GM18867 (cell line): ENCODE results near the gene ATN1.
"Not testable (repeated sequence)": the region's sequence is repeated elsewhere in the genome, so short reads cannot be mapped to it uniquely, and the experiment has no call there.

ENCODE experiments used
- ATAC-seq: cut with Tn5 transposase; IDR thresholded peaks from one replicate; pipeline ENCODE4 v1.9.1; 2021; ENCODE audit warnings: mild to moderate bottlenecking, moderate library complexity; ENCODE audit not compliant: unreplicated experiment

ATN1 gene

DNA sequence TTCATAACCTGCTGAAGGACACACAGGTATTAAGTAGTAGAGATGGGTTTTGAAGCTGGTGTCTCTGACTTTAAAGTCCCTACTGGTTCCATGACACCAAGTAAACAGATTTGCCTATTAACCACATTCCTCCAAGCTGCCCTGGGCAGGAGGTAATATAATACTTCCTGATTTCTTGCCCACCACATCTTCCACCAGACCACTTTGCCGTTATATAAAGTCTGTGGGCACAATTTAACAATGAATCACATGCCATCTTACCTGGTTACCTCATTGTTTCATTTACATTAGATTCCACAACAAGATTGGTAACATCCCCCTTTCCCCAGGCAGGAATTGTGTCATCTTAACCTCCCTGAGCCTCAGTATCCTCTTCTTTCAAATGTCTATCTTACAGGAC is 24.0 kb upstream of the ATN1 start:
- ATAC-seq = no peak

DNA sequence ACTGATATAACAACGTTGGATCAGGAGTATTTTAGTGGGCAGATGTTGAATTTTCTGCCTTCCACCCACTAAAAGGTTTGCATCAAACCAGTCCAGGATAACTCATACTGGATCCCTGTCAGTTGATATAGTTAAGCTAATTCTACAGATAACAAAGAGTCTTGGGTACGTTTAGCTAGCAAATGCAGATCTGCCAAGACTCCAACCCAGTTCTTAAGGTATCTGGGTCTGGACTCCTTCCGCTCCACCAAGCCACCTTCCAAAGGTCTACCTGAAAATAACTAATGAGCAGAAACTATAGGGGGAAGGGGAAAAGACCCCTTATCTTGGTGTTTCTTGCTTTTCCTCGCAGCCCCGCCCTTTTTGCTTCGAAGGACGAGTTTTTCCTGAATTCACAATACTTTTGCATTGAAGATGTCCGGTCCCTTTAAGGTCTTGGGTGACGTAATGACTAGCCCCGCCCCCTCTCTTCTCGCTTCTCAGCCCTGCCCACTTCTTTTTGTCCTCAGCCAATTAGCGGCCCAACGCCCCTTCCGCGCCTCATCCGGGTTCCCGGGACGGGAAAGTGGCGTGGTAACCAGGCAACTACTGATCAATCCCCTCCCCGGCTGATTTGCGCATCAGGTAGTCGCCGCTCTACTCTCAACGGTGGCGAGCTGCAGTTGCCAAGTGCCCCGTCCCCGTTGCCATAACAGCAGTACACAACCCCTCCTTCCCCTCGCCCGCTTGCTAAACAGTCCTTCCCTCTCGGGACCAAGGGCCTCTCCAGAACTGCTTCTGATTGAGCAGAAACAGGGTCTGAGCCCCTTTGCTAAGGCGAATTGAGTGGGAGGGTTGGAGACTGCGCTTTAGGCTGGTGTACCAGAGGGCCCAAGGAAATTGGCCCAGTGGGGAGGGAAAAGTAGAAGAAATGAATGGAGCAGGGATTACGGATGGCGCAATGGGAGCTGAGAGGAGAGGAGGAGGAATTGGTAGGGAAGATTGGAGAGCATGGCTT is 23.2 kb upstream of the ATN1 start, which contains the start of gene LRRC23:
TSS of gene LRRC23 (plus strand) at position 543 of the 997 bp plus-strand sequence. CDS start 812 bp downstream, outside the sequence.
- ATAC-seq = peak; percentile 92

DNA sequence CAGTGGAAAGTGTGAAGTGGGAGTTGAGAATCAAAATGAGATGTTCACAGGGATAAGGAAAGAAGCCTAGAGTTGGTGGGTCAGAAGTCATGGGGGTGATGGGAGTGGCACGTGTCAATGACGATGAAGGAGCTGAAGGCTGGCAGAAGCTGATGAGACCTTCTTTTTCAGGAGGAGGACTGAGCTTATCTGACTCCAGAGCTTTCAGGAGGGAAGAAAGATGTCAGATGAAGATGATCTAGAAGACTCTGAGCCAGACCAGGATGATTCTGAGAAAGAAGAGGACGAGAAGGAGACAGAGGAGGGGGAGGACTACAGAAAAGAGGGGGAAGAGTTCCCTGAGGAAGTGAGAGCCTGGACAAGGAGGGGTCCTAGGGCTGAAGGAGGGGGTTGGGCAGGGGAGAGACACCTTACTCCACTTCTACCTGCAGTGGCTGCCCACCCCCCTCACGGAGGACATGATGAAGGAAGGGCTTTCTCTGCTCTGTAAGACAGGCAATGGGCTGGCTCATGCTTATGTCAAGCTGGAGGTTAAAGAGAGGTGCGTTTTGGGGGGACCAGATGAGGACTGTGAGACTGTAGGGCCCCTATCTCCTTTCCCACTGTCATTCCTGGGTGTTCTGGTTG is 22.2 kb upstream of the ATN1 start:
- ATAC-seq = no peak

DNA sequence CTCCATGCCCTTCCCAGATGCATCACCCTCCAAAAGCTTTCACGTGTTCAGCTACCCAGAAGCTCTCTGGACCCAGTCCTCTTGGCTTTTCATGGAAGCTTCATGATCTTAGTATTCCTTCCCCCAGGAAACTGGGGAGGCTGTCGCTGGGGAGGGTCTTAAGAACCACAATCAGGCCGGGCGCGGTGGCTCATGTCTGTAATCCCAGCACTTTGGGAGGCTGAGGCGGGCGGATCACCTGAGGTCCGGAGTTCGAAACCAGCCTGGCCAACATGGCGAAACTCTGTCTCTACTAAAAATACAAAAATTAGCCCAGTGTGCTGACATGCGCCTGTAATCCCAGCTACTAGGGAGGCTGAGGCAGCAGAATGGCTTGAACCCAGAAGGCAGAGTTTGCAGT is 19.6 kb upstream of the ATN1 start:
- ATAC-seq = not testable (repeated sequence)

DNA sequence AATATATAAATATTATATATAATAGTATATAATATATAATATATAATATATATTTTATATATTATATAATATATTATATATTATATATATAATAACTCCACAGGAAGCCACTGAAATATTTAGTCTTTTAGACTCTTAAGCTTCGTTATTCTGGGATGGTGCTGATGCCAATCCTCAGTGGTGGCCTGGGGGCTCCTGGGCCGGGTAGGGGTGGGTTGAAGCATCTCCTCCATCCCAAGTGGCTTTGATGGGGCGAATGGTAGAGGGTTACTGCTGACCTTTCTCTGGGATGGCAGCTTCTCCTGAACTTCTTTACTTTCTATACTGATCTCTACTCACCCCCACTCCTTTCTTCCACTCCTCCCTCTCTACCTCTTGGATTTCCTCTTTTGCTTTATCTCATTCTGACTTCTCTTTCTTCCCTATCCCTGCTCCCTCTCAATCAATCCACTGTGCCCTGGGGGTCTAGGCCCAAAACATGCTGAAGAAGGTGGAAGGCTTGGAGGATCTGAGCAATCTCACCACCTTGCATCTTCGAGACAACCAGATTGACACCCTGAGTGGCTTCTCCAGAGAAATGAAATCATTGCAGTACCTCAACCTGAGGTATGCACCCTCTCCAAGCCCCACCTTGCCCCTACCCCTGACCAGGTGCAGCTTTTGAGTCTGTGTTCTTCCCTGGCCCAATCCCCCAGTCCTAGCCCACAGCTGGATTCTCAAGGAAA is 18.2 kb upstream of the ATN1 start:
- no peak for ATAC-seq

DNA sequence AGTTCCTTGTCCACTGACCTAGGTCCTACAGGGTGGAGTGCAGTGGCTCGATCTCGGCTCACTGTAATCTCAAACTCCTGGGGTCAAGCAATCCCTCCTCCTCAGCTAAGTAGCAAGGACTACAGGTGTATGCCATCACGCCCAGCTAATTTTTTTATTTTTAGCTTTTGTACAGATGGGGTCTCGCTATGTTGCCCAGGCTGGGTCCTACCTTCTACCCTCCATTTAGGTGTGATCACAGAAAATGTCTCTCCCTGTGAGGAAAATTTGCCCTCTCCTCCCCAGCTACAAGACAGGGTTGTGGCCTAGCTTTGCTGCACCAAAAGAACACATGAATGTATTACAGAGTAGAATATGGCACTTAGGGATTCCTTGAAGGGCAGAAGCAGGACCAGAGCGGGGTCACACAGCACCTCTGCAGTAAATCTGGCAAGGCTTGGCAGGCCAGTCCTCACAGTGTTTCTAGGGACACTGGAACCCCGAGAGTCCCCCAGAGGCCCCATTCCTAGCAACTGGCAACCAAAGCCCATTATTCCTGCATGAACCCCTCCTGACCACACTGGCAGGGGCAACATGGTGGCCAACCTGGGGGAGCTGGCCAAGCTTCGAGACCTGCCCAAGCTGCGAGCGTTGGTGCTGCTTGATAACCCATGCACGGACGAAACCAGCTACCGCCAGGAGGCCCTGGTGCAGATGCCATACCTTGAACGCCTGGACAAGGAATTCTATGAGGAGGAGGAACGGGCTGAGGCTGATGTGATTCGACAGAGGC is 15.4 kb upstream of the ATN1 start:
- ATAC-seq = no peak

DNA sequence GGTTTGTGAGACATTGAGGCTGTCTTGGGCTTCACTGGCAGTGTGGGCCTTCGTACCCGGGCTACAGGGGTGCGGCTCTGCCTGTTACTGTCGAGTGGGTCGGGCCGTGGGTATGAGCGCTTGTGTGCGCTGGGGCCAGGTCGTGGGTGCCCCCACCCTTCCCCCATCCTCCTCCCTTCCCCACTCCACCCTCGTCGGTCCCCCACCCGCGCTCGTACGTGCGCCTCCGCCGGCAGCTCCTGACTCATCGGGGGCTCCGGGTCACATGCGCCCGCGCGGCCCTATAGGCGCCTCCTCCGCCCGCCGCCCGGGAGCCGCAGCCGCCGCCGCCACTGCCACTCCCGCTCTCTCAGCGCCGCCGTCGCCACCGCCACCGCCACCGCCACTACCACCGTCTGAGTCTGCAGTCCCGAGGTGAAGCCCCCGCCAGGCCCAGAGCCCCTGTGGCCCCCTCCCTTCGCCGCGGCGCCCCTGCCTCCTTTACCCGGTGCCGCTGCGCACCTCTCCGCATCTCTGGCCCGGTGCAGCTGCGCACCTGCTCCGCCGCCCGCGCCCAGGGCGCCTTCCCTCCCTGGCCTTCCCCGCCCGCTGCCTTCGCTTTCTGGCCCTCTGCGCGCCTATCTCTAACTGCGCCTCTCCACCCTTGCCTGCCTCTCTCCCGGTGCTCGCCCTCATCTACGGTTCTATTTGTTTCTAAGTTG is 13.4 kb upstream of the ATN1 start, which contains the start of gene ENO2:
TSS of gene ENO2 (plus strand) at position 335 of the 701 bp plus-strand sequence. CDS start 1,253 bp downstream, outside the sequence.
- peak; percentile 72 for ATAC-seq

DNA sequence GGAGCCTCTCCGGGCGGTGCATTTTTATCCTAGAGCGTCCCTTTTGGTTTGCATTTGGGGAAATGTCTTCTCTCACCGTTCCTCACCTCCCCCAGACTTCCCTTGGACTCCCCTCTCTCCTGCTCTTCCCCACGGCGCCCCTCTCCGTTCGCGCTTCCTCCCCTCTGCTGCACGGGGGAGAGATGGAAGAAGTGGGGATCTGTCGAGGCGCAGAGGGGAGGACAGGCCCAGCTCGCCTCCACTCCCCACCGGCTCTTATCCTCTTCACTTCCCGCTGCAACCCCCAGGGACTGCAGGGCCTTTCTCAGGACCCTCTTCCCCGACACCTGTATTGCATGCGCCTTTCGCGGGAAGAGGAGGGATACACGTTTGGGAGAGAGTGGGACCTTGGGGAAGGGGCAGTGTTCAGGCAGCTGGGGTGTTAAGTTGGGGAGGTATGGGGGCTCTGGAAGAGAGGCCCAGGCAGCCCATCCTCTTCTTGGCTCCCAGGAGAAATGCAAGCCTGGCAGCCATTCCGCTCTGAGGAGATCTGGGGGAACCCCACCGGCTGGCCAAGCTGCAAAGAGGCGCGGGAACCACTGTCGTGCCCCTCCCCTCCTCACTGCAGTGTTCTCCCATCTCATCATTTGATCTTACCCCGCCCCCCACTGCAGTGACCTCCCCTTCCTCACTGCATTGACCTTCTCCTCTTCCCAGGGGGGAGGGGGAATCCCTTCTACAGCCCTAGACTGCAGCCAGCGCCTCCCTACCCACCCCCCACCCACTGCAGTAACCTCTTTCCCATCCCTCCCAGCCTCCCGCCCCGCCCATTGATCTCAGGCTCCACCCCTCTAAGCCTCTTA is 12.6 kb upstream of the ATN1 start:
- no peak for ATAC-seq

DNA sequence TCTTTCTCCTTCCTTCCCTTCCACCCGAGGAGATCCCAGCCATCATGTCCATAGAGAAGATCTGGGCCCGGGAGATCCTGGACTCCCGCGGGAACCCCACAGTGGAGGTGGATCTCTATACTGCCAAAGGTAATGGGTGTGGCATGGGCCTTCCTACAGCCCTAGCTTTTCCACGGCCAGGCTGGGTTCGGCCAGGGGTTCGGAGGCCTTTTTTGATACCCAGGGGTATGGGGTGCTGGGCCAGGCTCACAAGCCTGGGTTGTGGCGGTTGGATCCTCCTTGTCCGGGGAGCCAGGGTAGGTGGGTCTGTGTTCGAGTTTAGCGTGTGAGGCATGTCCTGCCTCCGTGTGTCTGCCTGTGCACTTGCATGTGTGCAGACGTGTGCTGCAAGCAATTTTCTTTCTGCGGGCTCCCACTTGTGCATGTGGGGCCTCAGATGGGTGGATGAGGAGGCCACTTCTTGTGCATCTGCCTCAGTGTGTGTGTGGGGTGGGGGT is 11.9 kb upstream of the ATN1 start:
- ATAC-seq = no peak

DNA sequence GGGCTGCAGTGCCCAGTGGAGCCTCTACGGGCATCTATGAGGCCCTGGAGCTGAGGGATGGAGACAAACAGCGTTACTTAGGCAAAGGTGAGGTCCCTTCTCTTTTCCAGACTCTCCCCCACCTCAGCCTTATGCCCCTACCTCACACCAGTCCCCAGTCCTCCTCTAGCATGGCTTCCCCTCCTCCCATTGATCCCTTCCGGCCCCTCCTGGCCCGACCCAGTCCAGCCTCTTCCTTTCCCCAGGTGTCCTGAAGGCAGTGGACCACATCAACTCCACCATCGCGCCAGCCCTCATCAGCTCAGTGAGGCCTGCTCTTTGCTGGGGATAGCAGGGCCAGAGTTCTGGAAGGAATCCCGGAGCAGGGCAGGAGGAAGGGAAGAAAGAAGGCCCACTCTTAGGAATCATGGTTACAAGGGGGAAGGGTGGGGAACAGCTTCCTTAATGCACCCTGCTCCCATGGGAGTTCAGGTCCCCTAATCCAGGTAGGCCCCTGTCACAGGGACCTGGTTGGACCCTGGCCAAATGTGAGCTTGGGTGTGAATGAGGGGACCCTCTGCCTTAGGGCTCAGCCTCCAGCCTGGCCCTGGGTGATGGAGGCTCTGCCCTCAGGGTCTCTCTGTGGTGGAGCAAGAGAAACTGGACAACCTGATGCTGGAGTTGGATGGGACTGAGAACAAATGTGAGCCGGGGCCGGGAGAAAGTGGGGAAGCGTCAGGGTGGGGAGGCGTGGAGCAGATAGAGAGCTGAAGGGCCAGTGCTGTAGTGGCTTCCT is 11.1 kb upstream of the ATN1 start:
- no peak for ATAC-seq

DNA sequence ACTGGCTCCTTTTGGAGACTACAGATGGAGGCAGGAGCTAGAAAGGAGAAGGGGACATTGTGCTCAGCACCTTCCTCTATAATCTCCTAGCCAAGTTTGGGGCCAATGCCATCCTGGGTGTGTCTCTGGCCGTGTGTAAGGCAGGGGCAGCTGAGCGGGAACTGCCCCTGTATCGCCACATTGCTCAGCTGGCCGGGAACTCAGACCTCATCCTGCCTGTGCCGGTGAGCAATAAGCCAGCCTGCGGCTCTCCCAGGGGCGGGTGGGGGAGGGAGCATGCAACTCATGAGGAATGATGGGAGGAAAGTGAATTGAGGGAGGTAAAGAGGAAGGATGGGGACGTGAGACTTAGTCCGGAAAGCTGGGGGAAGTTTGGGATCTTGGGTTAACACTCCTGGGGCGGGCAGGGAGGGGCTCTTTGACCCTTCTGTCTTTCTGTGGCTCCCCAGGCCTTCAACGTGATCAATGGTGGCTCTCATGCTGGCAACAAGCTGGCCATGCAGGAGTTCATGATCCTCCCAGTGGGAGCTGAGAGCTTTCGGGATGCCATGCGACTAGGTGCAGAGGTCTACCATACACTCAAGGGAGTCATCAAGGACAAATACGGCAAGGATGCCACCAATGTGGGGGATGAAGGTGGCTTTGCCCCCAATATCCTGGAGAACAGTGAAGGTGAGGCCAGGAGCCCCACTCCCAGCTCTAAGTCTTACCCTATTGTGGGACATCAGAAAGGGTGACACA is 10.1 kb upstream of the ATN1 start:
- no peak for ATAC-seq

DNA sequence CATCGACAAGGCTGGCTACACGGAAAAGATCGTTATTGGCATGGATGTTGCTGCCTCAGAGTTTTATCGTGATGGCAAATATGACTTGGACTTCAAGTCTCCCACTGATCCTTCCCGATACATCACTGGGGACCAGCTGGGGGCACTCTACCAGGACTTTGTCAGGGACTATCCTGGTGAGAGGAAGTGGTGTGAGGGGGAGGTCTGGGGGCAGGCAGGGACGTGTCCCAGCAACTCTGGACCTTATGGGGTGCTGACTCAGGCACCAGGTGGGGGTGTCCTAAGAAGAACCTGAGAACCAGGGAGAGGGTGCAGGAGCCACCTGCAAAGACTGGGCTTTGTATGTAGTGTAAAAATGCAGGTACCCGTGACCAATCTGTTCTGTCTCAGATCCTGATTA is 8.2 kb upstream of the ATN1 start:
- no peak for ATAC-seq

DNA sequence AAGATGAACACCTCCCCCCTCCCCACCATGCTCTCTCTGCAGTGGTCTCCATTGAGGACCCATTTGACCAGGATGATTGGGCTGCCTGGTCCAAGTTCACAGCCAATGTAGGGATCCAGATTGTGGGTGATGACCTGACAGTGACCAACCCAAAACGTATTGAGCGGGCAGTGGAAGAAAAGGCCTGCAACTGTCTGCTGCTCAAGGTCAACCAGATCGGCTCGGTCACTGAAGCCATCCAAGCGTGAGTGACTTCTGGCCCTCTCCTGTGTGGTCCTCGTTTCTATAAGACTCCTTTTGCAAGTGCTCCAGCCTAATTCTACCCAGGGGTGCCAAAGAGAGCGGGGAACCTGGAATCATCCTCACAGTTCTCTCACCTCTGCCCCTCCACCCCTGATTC is 6.2 kb upstream of the ATN1 start:
- no peak for ATAC-seq

DNA sequence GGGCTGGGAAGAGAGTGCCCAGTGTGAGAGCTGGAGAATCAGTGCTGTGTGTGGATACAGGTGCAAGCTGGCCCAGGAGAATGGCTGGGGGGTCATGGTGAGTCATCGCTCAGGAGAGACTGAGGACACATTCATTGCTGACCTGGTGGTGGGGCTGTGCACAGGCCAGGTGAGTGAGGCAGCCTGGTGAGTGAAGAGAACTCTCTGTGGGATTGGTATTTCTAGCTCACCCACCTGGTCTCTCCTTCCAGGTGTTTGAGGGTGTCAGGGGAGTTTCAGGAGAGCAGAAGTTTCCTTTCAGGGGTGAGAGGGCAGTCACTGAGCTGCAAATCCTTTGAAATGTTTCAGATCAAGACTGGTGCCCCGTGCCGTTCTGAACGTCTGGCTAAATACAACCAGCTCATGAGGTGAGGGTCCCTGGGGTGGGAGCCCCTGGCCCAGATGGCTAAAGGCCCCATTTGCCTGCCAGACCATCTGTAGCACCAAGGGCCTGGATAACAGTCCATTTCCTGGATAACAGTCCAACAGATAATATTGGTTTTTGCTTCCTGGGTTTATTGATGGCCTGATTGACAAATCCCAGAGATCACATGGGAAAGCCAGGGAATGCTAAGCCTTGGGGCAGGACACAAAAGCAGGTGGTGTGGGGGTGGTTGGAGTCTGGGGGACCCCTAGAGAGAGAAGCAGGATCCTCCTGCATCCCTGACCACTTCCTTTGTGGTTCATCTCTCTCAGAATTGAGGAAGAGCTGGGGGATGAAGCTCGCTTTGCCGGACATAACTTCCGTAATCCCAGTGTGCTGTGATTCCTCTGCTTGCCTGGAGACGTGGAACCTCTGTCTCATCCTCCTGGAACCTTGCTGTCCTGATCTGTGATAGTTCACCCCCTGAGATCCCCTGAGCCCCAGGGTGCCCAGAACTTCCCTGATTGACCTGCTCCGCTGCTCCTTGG is 5.5 kb upstream of the ATN1 start:
- ATAC-seq = peak; percentile 29

DNA sequence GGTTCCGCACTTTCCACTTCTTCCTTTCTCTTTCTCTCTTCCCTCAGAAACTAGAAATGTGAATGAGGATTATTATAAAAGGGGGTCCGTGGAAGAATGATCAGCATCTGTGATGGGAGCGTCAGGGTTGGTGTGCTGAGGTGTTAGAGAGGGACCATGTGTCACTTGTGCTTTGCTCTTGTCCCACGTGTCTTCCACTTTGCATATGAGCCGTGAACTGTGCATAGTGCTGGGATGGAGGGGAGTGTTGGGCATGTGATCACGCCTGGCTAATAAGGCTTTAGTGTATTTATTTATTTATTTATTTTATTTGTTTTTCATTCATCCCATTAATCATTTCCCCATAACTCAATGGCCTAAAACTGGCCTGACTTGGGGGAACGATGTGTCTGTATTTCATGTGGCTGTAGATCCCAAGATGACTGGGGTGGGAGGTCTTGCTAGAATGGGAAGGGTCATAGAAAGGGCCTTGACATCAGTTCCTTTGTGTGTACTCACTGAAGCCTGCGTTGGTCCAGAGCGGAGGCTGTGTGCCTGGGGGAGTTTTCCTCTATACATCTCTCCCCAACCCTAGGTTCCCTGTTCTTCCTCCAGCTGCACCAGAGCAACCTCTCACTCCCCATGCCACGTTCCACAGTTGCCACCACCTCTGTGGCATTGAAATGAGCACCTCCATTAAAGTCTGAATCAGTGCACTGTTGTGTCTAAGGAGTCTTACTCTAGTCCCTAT is 4.6 kb upstream of the ATN1 start:
- no peak for ATAC-seq

DNA sequence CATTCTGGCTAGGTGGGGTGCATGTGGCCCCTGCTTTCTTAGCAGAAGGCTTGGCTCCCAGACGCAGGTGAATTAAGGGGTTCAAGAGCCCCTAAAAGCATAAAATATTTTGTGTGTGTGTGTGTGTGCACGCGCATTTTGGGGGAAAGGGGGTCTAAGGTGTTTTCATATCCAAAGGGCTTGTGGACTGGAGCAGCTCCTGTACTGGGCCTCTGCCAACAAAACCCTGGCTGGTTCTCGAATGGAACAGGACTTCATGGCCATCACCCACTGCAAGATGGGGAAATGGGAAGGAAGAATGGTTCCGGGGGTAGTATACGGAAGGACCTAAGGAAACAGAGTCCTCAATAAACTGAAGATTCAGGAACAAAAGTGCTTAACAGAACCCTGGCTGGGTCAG is 3.9 kb upstream of the ATN1 start:
- ATAC-seq = no peak
